Epithelial cell of esophagus (primary cell): ENCODE data around the gene ELAC1.
"Not testable (repeated sequence)": the region's sequence is repeated elsewhere in the genome, so short reads cannot be mapped to it uniquely, and the experiment has no call there.

Experiments
- DNase-seq: peaks from one replicate; pipeline ENCODE4 v3.0.0; 2010; ENCODE audit warnings: low read depth
- H3K4me3 ChIP-seq: 2 replicates; pipeline ENCODE4 v1.5.1; 2011; ENCODE audit warnings: mild to moderate bottlenecking, low read length, control low read depth
- TF ChIP-seq, protein P1 (sequence below): IDR thresholded peaks from 2 replicates; pipeline ENCODE4 v1.5.1; 2011; ENCODE audit warnings: low read depth, mild to moderate bottlenecking, low read length, control low read depth, inconsistent platforms; ENCODE audit not compliant: insufficient read depth; ENCODE audit errors: missing control alignments

Gene ELAC1

DNA sequence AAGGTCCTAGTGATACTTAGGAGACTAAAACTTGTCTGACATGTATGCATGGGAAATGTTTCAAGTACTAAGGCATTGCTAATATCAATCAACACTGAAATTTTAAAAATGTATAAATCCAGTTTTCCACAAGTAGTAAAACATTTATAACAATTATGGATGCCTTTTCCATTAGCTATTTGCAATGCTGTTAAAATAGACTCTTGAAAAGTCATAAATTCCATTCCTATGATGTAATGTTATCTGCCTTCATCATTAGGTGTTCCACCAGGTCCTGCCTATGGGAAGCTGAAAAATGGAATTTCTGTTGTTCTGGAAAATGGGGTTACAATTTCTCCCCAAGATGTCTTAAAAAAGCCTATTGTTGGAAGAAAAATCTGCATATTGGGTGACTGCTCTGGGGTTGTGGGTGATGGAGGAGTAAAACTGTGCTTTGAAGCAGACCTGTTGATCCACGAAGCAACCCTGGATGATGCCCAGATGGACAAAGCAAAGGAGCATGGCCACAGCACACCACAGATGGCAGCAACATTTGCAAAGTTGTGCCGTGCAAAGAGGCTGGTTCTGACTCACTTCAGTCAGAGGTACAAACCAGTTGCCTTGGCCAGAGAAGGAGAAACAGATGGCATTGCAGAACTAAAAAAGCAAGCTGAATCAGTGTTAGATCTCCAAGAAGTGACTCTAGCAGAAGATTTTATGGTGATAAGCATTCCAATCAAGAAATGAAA lies 18.7 kb downstream of the ELAC1 start:
- DNase-seq, result peak; percentile 20
- H3K4me3 ChIP-seq, result no peak overlapping the region
- TF ChIP-seq, protein P1, sequence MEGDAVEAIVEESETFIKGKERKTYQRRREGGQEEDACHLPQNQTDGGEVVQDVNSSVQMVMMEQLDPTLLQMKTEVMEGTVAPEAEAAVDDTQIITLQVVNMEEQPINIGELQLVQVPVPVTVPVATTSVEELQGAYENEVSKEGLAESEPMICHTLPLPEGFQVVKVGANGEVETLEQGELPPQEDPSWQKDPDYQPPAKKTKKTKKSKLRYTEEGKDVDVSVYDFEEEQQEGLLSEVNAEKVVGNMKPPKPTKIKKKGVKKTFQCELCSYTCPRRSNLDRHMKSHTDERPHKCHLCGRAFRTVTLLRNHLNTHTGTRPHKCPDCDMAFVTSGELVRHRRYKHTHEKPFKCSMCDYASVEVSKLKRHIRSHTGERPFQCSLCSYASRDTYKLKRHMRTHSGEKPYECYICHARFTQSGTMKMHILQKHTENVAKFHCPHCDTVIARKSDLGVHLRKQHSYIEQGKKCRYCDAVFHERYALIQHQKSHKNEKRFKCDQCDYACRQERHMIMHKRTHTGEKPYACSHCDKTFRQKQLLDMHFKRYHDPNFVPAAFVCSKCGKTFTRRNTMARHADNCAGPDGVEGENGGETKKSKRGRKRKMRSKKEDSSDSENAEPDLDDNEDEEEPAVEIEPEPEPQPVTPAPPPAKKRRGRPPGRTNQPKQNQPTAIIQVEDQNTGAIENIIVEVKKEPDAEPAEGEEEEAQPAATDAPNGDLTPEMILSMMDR, result no peak

DNA sequence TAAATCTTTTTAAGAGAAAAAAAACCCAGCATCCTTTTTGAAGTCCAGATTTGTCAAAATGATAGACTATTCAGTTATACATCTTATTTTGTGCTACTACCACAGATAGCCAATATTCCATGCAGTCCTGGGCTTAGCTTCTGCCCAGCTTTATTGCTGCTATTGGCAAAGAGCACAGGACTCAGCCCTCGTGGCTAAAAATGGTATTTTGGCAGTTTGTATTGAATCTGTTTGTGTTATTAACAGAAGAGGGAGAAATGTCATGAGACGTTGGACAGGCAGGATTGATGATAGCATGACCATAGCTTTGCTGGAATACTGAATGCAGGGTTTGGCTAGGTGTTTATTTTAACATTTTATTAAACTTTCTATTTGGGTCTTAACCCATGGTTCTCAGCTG lies 19.4 kb downstream of the ELAC1 start:
- TF ChIP-seq, protein P1, result no peak
- no peak for DNase-seq
- H3K4me3 ChIP-seq, result no peak overlapping the region

DNA sequence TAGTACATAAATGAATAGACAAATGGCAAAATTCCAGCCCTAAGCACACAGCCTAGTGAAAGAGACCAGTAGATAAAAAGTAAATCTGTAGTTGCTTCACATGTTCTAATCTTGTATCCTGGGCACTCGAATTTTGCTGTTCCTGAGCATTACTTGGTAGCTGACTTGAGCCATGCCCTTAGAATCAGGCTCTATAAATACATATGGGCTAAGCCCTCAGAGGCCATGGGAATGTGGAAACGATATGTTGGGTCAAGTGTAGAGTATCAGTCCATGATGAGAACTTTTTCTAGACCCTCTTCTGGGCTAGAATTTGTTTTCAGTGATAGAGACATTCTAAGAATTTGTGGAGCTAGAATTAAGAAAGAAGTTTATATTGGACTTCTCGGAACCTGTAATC lies 21.9 kb downstream of the ELAC1 start:
- no peak overlapping the region for H3K4me3 ChIP-seq
- DNase-seq, result no peak
- TF ChIP-seq, protein P1, result no peak

DNA sequence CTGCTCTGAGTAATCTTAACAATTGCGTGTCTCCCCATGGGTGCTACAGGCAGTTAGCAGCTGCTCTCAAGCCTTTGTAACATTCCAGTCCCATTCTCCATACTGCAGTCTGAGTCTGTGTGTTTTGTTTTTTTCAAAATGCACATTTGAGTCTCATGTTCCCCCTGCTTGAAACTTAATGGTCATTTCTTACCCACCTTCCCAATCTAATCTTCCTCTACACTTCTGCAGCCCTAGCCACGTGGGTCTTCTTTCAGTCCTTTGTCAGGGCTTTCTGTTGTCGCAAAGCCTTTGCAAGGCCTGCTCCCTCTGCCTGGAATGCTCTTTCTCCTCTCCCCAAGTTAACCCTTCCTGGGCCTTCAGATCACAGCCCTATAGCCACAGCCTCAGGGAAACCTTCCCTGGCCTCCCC lies 24.5 kb downstream of the ELAC1 start:
- TF ChIP-seq, protein P1, result no peak
- no peak for DNase-seq
- H3K4me3 ChIP-seq, result no peak overlapping the region

DNA sequence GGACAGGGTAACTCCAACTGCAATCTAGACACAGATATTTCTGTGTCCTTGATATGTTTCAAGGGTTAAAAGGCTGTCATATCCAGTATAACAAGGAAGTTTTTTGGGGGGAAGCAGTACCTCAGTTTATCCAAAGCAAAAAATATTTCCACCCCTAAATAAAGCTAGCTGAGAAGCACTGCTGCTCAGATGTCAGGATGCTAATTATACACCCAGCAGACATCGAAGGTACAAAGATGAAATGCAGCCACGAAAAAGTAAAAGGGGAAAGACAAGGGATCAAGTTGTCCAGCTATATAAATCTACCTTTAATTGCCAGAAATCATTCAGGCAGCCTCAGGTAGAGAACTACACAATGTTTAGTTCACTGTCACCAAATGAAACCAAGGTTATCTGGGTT lies 26.2 kb downstream of the ELAC1 start:
- no peak overlapping the region for H3K4me3 ChIP-seq
- DNase-seq, result no peak
- TF ChIP-seq, protein P1, result no peak

DNA sequence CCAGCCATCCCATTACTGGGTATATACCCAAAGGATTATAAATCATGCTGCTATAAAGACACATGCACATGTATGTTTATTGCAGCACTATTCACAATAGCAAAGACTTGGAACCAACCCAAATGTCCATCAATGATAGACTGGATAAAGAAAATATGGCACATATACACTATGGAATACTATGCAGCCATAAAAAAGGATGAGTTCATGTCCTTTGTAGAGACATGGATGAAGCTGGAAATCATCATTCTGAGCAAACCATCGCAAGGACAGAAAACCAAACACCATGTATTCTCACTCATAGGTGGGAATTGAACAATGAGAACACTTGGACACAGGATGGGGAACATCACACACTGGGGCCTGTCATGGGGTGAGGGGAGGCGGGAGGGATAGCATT lies 35.3 kb downstream of the ELAC1 start:
- H3K4me3 ChIP-seq, DNase-seq: not testable (repeated sequence)

DNA sequence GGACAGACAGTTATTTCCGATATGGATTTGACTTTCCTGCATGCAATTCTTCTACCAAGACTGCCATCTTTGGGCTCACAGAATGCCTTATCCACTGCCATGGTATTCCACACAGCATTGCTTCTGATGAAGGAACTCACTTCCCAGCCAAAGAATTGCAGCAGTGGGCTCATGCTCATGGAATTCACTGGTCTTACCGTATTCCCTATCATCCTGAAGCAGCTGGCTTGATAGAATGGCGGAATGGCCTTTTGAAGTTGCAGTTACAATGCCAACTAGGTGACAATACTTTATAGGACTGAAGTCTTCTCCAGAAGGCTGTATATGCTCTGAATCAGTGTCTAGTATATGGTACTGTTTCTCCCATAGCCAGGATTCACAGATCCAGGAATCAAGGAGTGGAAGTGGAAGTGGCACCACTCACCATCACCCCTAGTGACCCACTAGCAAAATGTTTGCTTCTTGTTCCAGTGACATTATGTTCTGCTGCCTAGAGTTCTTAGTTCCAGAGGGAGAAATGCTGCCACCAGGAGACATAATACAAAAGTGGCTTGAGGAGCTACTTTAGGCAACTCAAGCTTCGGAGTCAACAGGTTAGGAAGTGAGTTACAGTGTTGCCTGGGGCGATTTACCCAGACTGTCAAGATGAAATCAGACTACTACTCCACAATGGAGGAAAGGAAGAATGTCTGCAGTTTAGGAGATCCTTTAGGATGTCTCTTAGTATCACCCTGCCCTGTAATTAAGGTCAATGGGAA lies 38.4 kb downstream of the ELAC1 start:
- TF ChIP-seq, protein P1, result no peak
- DNase-seq, result peak; percentile 72
- H3K4me3 ChIP-seq, result no peak overlapping the region
